ENCODE measurements around the gene CALML6. TPM values are rescaled to one million over a fixed set of nuclear protein-coding genes. Genes with fewer than 3 reads are reported as not detected.

The CALML6 gene
- total RNA-seq, 1 donor from 2014 or later = not detected

- Histone ChIP-seq H3K9ac (no peak overlapping the region), H3K27ac (no peak overlapping the region), H3K27me3 (no peaks in the 10 kb centered on the region), H3K79me2 (ENCODE audit: low read depth) (no peaks in the 10 kb centered on the region), H3K36me3 (no peaks in the 10 kb centered on the region), H3F3A (ENCODE audit: low read depth) (peaks cover 12% of the 10 kb centered on the region), H2AFZ (replicated peaks) (no peak overlapping the region), H3K4me1 (peaks cover 11% of the 10 kb centered on the region), H3K4me3 (no peak overlapping the region), H4K20me1 (ENCODE audit: low read depth) (no peaks in the 10 kb centered on the region), H3K4me2 (no peak overlapping the region), H3K9me3 (ENCODE audit: low read depth) (no peaks in the 10 kb centered on the region)
- Mint-ChIP-seq H3K4me3 (no peak overlapping the region), H3K4me1 (peaks cover 14% of the 10 kb centered on the region), H3K9me3 (peaks cover 5% of the 10 kb centered on the region), H3K36me3 (no peaks in the 10 kb centered on the region), H3K27me3 (ENCODE audit: insufficient read depth, low read depth) (peaks cover 8% of the 10 kb centered on the region), H3K27ac (no peak overlapping the region)
- no peak for TF ChIP-seq EZH2phosphoT487 (IDR thresholded peaks at IDR 0.05)
- TF ChIP-seq, protein P1, sequence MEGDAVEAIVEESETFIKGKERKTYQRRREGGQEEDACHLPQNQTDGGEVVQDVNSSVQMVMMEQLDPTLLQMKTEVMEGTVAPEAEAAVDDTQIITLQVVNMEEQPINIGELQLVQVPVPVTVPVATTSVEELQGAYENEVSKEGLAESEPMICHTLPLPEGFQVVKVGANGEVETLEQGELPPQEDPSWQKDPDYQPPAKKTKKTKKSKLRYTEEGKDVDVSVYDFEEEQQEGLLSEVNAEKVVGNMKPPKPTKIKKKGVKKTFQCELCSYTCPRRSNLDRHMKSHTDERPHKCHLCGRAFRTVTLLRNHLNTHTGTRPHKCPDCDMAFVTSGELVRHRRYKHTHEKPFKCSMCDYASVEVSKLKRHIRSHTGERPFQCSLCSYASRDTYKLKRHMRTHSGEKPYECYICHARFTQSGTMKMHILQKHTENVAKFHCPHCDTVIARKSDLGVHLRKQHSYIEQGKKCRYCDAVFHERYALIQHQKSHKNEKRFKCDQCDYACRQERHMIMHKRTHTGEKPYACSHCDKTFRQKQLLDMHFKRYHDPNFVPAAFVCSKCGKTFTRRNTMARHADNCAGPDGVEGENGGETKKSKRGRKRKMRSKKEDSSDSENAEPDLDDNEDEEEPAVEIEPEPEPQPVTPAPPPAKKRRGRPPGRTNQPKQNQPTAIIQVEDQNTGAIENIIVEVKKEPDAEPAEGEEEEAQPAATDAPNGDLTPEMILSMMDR (IDR thresholded peaks at IDR 0.05) = peak; percentile 34
- DNase-seq (ENCODE audit: low spot score) = peak; percentile 45
These were observed 15.6 kb upstream of the CALML6 start for GRCh38 chr1:1899266-1899966.

GRCh38 chr1:1899967-1900327 is 15.1 kb upstream of the CALML6 start:
- DNase-seq (ENCODE audit: low spot score) = no peak
- no peak overlapping the region for H3K4me3 Mint-ChIP-seq
- no peaks in the 10 kb centered on the region for H3K36me3 ChIP-seq
- H3K27me3 ChIP-seq = no peaks in the 10 kb centered on the region
- H3K36me3 Mint-ChIP-seq = no peaks in the 10 kb centered on the region
- peaks cover 5% of the 10 kb centered on the region for H3K9me3 Mint-ChIP-seq
- no peak for TF ChIP-seq EZH2phosphoT487 (IDR thresholded peaks at IDR 0.05)
- TF ChIP-seq, protein P1 (IDR thresholded peaks at IDR 0.05) = no peak
- TF ChIP-seq EZH2 (IDR thresholded peaks at IDR 0.05) = no peak
- H3K9me3 ChIP-seq (ENCODE audit: low read depth) = no peaks in the 10 kb centered on the region
- H2AFZ ChIP-seq (replicated peaks) = no peak overlapping the region
- H3K9ac ChIP-seq = no peak overlapping the region
- H3K4me3 ChIP-seq = no peak overlapping the region
- no peak overlapping the region for H3K27ac ChIP-seq
- H3K4me2 ChIP-seq = no peak overlapping the region
- H3K4me1 ChIP-seq = peaks cover 5% of the 10 kb centered on the region
- peaks cover 8% of the 10 kb centered on the region for H3K27me3 Mint-ChIP-seq (ENCODE audit: insufficient read depth, low read depth)
- peaks cover 12% of the 10 kb centered on the region for H3F3A ChIP-seq (ENCODE audit: low read depth)
- no peak overlapping the region for H3K27ac Mint-ChIP-seq
- no peaks in the 10 kb centered on the region for H4K20me1 ChIP-seq (ENCODE audit: low read depth)
- H3K4me1 Mint-ChIP-seq = peaks cover 8% of the 10 kb centered on the region
- H3K79me2 ChIP-seq (ENCODE audit: low read depth) = no peaks in the 10 kb centered on the region

GRCh38 chr1:1900883-1901640 is 14.0 kb upstream of the CALML6 start:
- Histone ChIP-seq H2AFZ (replicated peaks) (no peak overlapping the region), H3K4me3 (no peak overlapping the region), H4K20me1 (ENCODE audit: low read depth) (no peaks in the 10 kb centered on the region), H3F3A (ENCODE audit: low read depth) (peaks cover 17% of the 10 kb centered on the region), H3K27ac (no peak overlapping the region), H3K4me2 (no peak overlapping the region), H3K9me3 (ENCODE audit: low read depth) (no peaks in the 10 kb centered on the region), H3K9ac (no peak overlapping the region), H3K79me2 (ENCODE audit: low read depth) (no peaks in the 10 kb centered on the region), H3K36me3 (no peaks in the 10 kb centered on the region), H3K4me1 (no peaks in the 10 kb centered on the region), H3K27me3 (no peaks in the 10 kb centered on the region)
- TF ChIP-seq EZH2 (IDR thresholded peaks at IDR 0.05) (no peak), EZH2phosphoT487 (IDR thresholded peaks at IDR 0.05) (no peak)
- TF ChIP-seq, protein P1 (IDR thresholded peaks at IDR 0.05) = no peak
- Mint-ChIP-seq H3K36me3 (no peaks in the 10 kb centered on the region), H3K9me3 (peaks cover 5% of the 10 kb centered on the region), H3K27me3 (ENCODE audit: insufficient read depth, low read depth) (peaks cover 9% of the 10 kb centered on the region), H3K27ac (peak overlapping the region; percentile 6), H3K4me3 (peak overlapping the region; percentile 33), H3K4me1 (peaks cover 3% of the 10 kb centered on the region)
- DNase-seq (ENCODE audit: low spot score) = no peak

All from neural progenitor cell (in vitro differentiated cells).